HepG2 (cell line): ENCODE measurements around the gene JAG1. TPM values are rescaled to one million over a fixed set of nuclear protein-coding genes. Genes with fewer than 3 reads are reported as not detected.

Experiments
- ATAC-seq: fragments of 200-7000 bp; cut with Tn5 transposase; 3 replicates; pipeline ENCODE4 v1.9.1; 2020; ENCODE audit warnings: mild to moderate bottlenecking, moderate library complexity
- Bru-seq: library from RNA; stranded (reverse); fragments of 400-500 nt; gene quantifications from one replicate; lab custom pipeline; 2021; lab: Mats Ljungman, UMichigan
- BruChase-seq, 2 experiments: library from RNA; stranded (reverse); fragments of 400-500 nt; gene quantifications; one replicate each; lab custom pipeline; 2021; lab: Mats Ljungman, UMichigan
- BruUV-seq: library from RNA; stranded (reverse); fragments of 400-500 nt; replicated peaks from 2 replicates; lab custom pipeline; 2021; lab: Mats Ljungman, UMichigan
- CTCF ChIA-PET: fragments of 300-600 bp; formaldehyde crosslinking; extraction: SDS; loops from one replicate; lab custom pipeline; 2021; ENCODE audit warnings: low total read pairs, inconsistent platforms, low intra/inter-chr PET ratio; lab: Yijun Ruan, JAX
- POLR2A ChIA-PET: fragments of 350-600 bp; sonication (Branson Sonifier 250); formaldehyde crosslinking; loops from one replicate; lab custom pipeline; 2020; ENCODE audit warnings: antibody characterized with exemption, inconsistent platforms; lab: Yijun Ruan, JAX
- DNase-seq: peaks from one replicate; pipeline ENCODE4 v3.0.0-alpha.2; 2015; ENCODE audit warnings: low spot score
- FAIRE-seq: peaks from 3 replicates; lab custom pipeline; 2011; peaks lifted over from hg19 to GRCh38; lab: Jason Lieb, UNC
- H2AFZ ChIP-seq: one replicate; pipeline ENCODE4 v1.6.1; 2011; ENCODE audit warnings: low read length, inconsistent platforms
- H3K27ac ChIP-seq: fragments of 300-600 bp; 3 replicates; pipeline ENCODE4 v1.8.0; 2011; ENCODE audit warnings: mixed run types, mild to moderate bottlenecking, mixed read lengths, low read length, inconsistent platforms; ENCODE audit not compliant: insufficient read depth; ENCODE audit errors: extremely low read length
- H3K27me3 ChIP-seq, 2 experiments: fragments of 200-600 bp in 1 of 2; 2 replicates in 1 of 2; 3 replicates in 1 of 2; pipeline versions ENCODE4 v1.6.0 to v1.8.0; 2011; ENCODE audit warnings: low read length in 2 of 2, mild to moderate bottlenecking in 2 of 2, moderate library complexity in 2 of 2, inconsistent platforms in 1 of 2; ENCODE audit not compliant: insufficient read depth in 2 of 2, control insufficient read depth in 1 of 2
- H3K36me3 ChIP-seq, 2 experiments: fragments of 200-600 bp in 1 of 2; replicated peaks in 1 of 2; 2 replicates in 1 of 2; 3 replicates in 1 of 2; pipeline versions ENCODE4 v1.5.1 to v1.8.0; 2011; ENCODE audit warnings: low read length in 2 of 2, inconsistent platforms in 1 of 2; ENCODE audit not compliant: insufficient read depth in 2 of 2, control insufficient read depth in 1 of 2
- H3K4me1 ChIP-seq: 2 replicates; pipeline ENCODE4 v1.5.1; 2012; ENCODE audit warnings: low read length, inconsistent platforms; ENCODE audit not compliant: insufficient read depth
- H3K4me2 ChIP-seq: 2 replicates; pipeline ENCODE4 v1.6.0; 2011; ENCODE audit warnings: low read depth, low read length, inconsistent platforms
- H3K4me3 ChIP-seq, 3 experiments: fragments of 200-600 bp in 1 of 3; sonication (generic), shearing (Covaris generic) in 1 of 3; replicated peaks in 1 of 3; 2 replicates each; pipeline ENCODE4 v1.5.1; 2011 to 2016; ENCODE audit warnings: low read length in 3 of 3, inconsistent platforms in 2 of 3, low read depth in 2 of 3, mild to moderate bottlenecking in 2 of 3, control low read depth in 1 of 3, mixed read lengths in 1 of 3; ENCODE audit not compliant: insufficient read depth in 1 of 3
- H3K79me2 ChIP-seq: one replicate; pipeline ENCODE4 v1.6.1; 2011; ENCODE audit warnings: low read length, inconsistent platforms; ENCODE audit not compliant: insufficient read depth
- H3K9ac ChIP-seq: 2 replicates; pipeline ENCODE4 v1.6.0; 2011; ENCODE audit warnings: mild to moderate bottlenecking, low read depth, low read length, inconsistent platforms; ENCODE audit not compliant: insufficient read depth
- H3K9me3 ChIP-seq: 2 replicates; pipeline ENCODE4 v1.5.1; 2012; ENCODE audit warnings: mild to moderate bottlenecking, low read length
- H4K20me1 ChIP-seq: 2 replicates; pipeline ENCODE4 v1.6.0; 2011; ENCODE audit warnings: inconsistent platforms, mild to moderate bottlenecking, low read length, moderate library complexity; ENCODE audit not compliant: insufficient read depth
- CEBPG ChIP-seq: IDR thresholded peaks from 2 replicates; pipeline ENCODE4 v1.6.1; 2016
- FOXM1 ChIP-seq: sonication (generic); formaldehyde crosslinking; IDR thresholded peaks from 2 replicates; pipeline ENCODE4 v1.5.0; 2020; ENCODE audit warnings: missing genetic modification reagents
- TAF15 ChIP-seq: fragments of 200-400 bp; formaldehyde crosslinking; IDR thresholded peaks from one replicate; pipeline ENCODE4 v1.6.1; 2018; ENCODE audit warnings: mild to moderate bottlenecking, low read depth, low read length; ENCODE audit not compliant: poor library complexity, severe bottlenecking
- TFE3 ChIP-seq: IDR thresholded peaks from 2 replicates; pipeline ENCODE4 v1.6.1; 2016
- ZFP1 ChIP-seq: IDR thresholded peaks from 2 replicates; pipeline ENCODE4 v1.6.1; 2016
- ZNF180 ChIP-seq: sonication (generic); formaldehyde crosslinking; IDR thresholded peaks from 2 replicates; pipeline ENCODE4 v1.4.0; 2020; ENCODE audit warnings: low read depth, missing genetic modification reagents, borderline replicate concordance
- ZNF230 ChIP-seq: sonication (generic); formaldehyde crosslinking; IDR thresholded peaks from 2 replicates; pipeline ENCODE4 v1.4.0; 2020; ENCODE audit warnings: mild to moderate bottlenecking, missing genetic modification reagents
- ZNF280D ChIP-seq: sonication (generic); formaldehyde crosslinking; IDR thresholded peaks from 2 replicates; pipeline ENCODE4 v1.5.1; 2020; ENCODE audit warnings: mild to moderate bottlenecking, missing genetic modification reagents
- ZNF710 ChIP-seq: sonication (generic); formaldehyde crosslinking; IDR thresholded peaks from 2 replicates; pipeline ENCODE4 v1.5.0; 2020; ENCODE audit warnings: mild to moderate bottlenecking, missing genetic modification reagents, borderline replicate concordance
- WGBS: methylation state at CpG from one replicate; pipeline ENCODE4 v1.1.6; 2017; ENCODE audit warnings: low lambda C conversion rate; 5-methylcytosine and 5-hydroxymethylcytosine counted together
- in situ Hi-C: cut with HindIII; loops from 2 replicates; pipeline ENCODE4 v1.10.0; 2017; ENCODE audit warnings: low pct_unique_long_range_greater_than_20kb; ENCODE audit not compliant: extremely low pct_ligation_motif_present
- intact Hi-C: fragments of 100-400 bp; cut with micrococcal nuclease; formaldehyde crosslinking; loops from one replicate; pipeline ENCODE4 v1.10.0; 2022; ENCODE audit not compliant: unreplicated experiment
- long read RNA-seq, 2 experiments: library from RNA in 1 of 2; library from polyadenylated mRNA in 1 of 2; stranded (forward) in 1 of 2; unstranded in 1 of 2; transcript quantifications; one replicate each; pipeline ENCODE4 v2.0.0, GENCODE V29; 2019 to 2022
- polyA minus RNA-seq, 3 experiments: library from RNA; depleted of rRNA, polyadenylated mRNA; stranded (reverse); fragments of >200 nt; gene quantifications; 2 replicates each; pipeline ENCODE4 v1.2.3, GENCODE V29; 2011; ENCODE audit warnings: low replicate concordance in 1 of 3
- polyA plus RNA-seq, 8 experiments: library from polyadenylated mRNA; depleted of rRNA in 3 of 8; stranded (reverse) in 7 of 8; unstranded in 1 of 8; fragments of >200 nt; fragmentation: Illumina TruSeq in 4 of 8; extraction: Trizol in 4 of 8; gene quantifications; 2 replicates each; pipeline versions ENCODE4 v1.2.1 to v1.2.3, GENCODE V29; 2011 to 2016; ENCODE audit warnings: low read depth in 4 of 8, missing spikeins in 1 of 8, mixed read lengths in 1 of 8; ENCODE audit not compliant: insufficient read depth in 1 of 8
- total RNA-seq, 5 experiments: library from RNA; depleted of rRNA; stranded (reverse); fragments of >200 nt; fragmentation: Illumina TruSeq; extraction: Trizol; gene quantifications; 2 replicates each; pipeline ENCODE4 v1.2.3, GENCODE V29; 2016; ENCODE audit warnings: low read depth in 1 of 5

Gene JAG1
- total RNA-seq (2016; rRNA removed; fragmentation: Illumina TruSeq; extraction: Trizol) = 18.1 and 56.3 TPM in 2 replicates
- total RNA-seq (2016; cell fraction: cytosol; rRNA removed; fragmentation: Illumina TruSeq; extraction: Trizol; ENCODE audit: low read depth) = 30.6 and 34.3 TPM in 2 replicates
- 15.5 and 55.3 TPM in 2 replicates for total RNA-seq (2016; cell fraction: insoluble cytoplasmic fraction; rRNA removed; fragmentation: Illumina TruSeq; extraction: Trizol)
- total RNA-seq (2016; cell fraction: membrane; rRNA removed; fragmentation: Illumina TruSeq; extraction: Trizol) = 13.4 and 15.1 TPM in 2 replicates
- total RNA-seq (2016; cell fraction: nucleus; rRNA removed; fragmentation: Illumina TruSeq; extraction: Trizol) = 102 and 121 TPM in 2 replicates
- 43.0 and 47.1 TPM in 2 replicates for polyA plus RNA-seq (2011; rRNA removed)
- 33.0 and 33.7 TPM in 2 replicates for polyA plus RNA-seq (2011; cell fraction: cytosol; rRNA removed)
- polyA plus RNA-seq (2011; cell fraction: nucleus; rRNA removed) = 120 and 155 TPM in 2 replicates
- 35.8 and 54.0 TPM in 2 replicates for polyA plus RNA-seq (2012)
- 0.86 and 1.3 TPM in 2 replicates for polyA plus RNA-seq (2016; cell fraction: cytosol; fragmentation: Illumina TruSeq; extraction: Trizol; ENCODE audit: low read depth)
- polyA plus RNA-seq (2016; cell fraction: insoluble cytoplasmic fraction; fragmentation: Illumina TruSeq; extraction: Trizol; ENCODE audit: low read depth) = 9.4 and 10.2 TPM in 2 replicates
- 2.2 and 3.0 TPM in 2 replicates for polyA plus RNA-seq (2016; cell fraction: membrane; fragmentation: Illumina TruSeq; extraction: Trizol; ENCODE audit: low read depth)
- polyA plus RNA-seq (2016; cell fraction: nucleus; fragmentation: Illumina TruSeq; extraction: Trizol; ENCODE audit: insufficient read depth, low read depth) = 112 and 122 TPM in 2 replicates
- 8.0 and 192 TPM in 2 replicates for polyA minus RNA-seq (2011; rRNA and poly(A)+ RNA removed; ENCODE audit: low replicate concordance)
- polyA minus RNA-seq (2011; cell fraction: cytosol; rRNA and poly(A)+ RNA removed) = 103 and 108 TPM in 2 replicates
- 248 and 302 TPM in 2 replicates for polyA minus RNA-seq (2011; cell fraction: nucleus; rRNA and poly(A)+ RNA removed)
- percentile 98 among the genes with signal in this experiment for Bru-seq, nascent RNA
- percentile 98 among the genes with signal in this experiment for BruChase-seq, experiment 1, labeled RNA remaining after a 6-hour chase
- percentile 98 among the genes with signal in this experiment for BruChase-seq, experiment 2, labeled RNA remaining after a 2-hour chase
- long read RNA-seq, experiment 1, full-length matches to known transcripts = 1 of 10 reads
- long read RNA-seq, experiment 1, partial matches to known transcripts = 7 of 10 reads
- long read RNA-seq, experiment 1, other reads (novel, unspliced or antisense) = 2 of 10 reads
- long read RNA-seq, experiment 2, full-length matches to known transcripts = 16 of 172 reads
- long read RNA-seq, experiment 2, partial matches to known transcripts = 9 of 172 reads
- long read RNA-seq, experiment 2, other reads (novel, unspliced or antisense) = 147 of 172 reads

- peak; percentile 66 for FAIRE-seq
- peak within 1 kb of the TSS; percentile 85 to 94 (median 91) for H3K4me3 ChIP-seq
- H3K27me3 ChIP-seq = no peaks in the 10 kb centered on the region; a peak in 1 of 5 replicates
- DNase-seq = peak; percentile 97
- CTCF ChIA-PET = interaction anchor here (0.6 to 1.5 kb wide), 3 partner anchors 121 to 531 kb away, joined by 3 read pairs; no protein-coding TSS in a partner anchor
- POLR2A ChIA-PET = interaction anchor here (0.6 to 5.6 kb wide), 39 partner anchors 9 to 593 kb away, joined by 3 to 104 read pairs (median 4); partner anchors contain the start of genes MKKS and SLX4IP
- BruUV-seq = no TSS peak
- H3K27ac ChIP-seq = peak within 1 kb of the TSS; percentile 89
- peaks cover 2 to 5% of the 10 kb centered on the region in 2 experiments for H3K36me3 ChIP-seq
- peaks cover 38% of the 10 kb centered on the region for H3K4me1 ChIP-seq
- peaks cover 47% of the 10 kb centered on the region for H3K79me2 ChIP-seq
- H2AFZ ChIP-seq = no peak within 1 kb of the TSS
- ATAC-seq = peak; percentile 77
- peak within 1 kb of the TSS; percentile 96 for H3K4me2 ChIP-seq
- intact Hi-C loops (loop anchor here (1.0 to 10.0 kb wide), 11 partner anchors 21 to 871 kb away; partner anchors contain the start of gene MKKS), in situ Hi-C loops (loop anchor here (5.0 kb wide), 2 partner anchors 533 to 868 kb away; no protein-coding TSS in a partner anchor)
- H4K20me1 ChIP-seq = peaks cover 22% of the 10 kb centered on the region
- H3K9me3 ChIP-seq = no peaks in the 10 kb centered on the region
- H3K9ac ChIP-seq = peak within 1 kb of the TSS; percentile 95
- 2% methylated on average over 54 of the region's 84 CpGs for WGBS
- TF ChIP-seq FOXM1 (CRISPR knock-in tag) = no peak
- peak; percentile 24; the same call in 1 of the 2 replicates for TF ChIP-seq ZNF230
- peak; percentile 56 for TF ChIP-seq TAF15
- peak; percentile 27; the same call in 1 of the 2 replicates for TF ChIP-seq CEBPG (CRISPR knock-in tag)
- TF ChIP-seq ZNF180 = peak; percentile 43; the same call in 1 of the 2 replicates
- TF ChIP-seq ZFP1 = 0 out of 2 replicates have a peak, but pooled peaks have one; percentile 29
- TF ChIP-seq TFE3 (CRISPR knock-in tag) = peak; percentile 81
- TF ChIP-seq ZNF710 (CRISPR knock-in tag) = peak; percentile 39
- TF ChIP-seq ZNF280D (CRISPR knock-in tag) = no peak
Observed at GRCh38 chr20:10673842-10674683, at the start of gene JAG1. Gene JAG1 (minus strand): TSS chr20:10673999. CDS start chr20:10673530, 469 bp downstream.
